ENCODE results near the gene ALKBH8. TPM values are rescaled to one million over a fixed set of nuclear protein-coding genes. Genes with fewer than 3 reads are reported as not detected.

The ALKBH8 gene
- total RNA-seq, 6 experiments from 2014 or later = 5.6 to 9.6 (median 7.1) TPM

- Mint-ChIP-seq H3K27ac (peak within 1 kb of the TSS; percentile 55), H3K27me3 (ENCODE audit: insufficient read depth) (peaks cover 2% of the 10 kb centered on the region; the same call in 1 of the 2 replicates)
These were observed 107.8 kb downstream of the ALKBH8 start, which contains the start of gene CWF19L2 for GRCh38 chr11:107457558-107458271. Gene CWF19L2 (minus strand): TSS chr11:107457825. CDS start chr11:107457816, 9 bp downstream.

GRCh38 chr11:107457205-107457557 lies 108.4 kb downstream of the ALKBH8 start:
- DNase-seq = no peak
- peaks cover 2% of the 10 kb centered on the region; the same call in 1 of the 2 replicates for H3K27me3 Mint-ChIP-seq (ENCODE audit: insufficient read depth)
- peak overlapping the region; percentile 55 for H3K27ac Mint-ChIP-seq
- H3K4me1 Mint-ChIP-seq (ENCODE audit: low read depth) = peaks cover 35% of the 10 kb centered on the region
- H3K9me3 Mint-ChIP-seq = no peaks in the 10 kb centered on the region
- H3K36me3 Mint-ChIP-seq (ENCODE audit: low read depth) = no peaks in the 10 kb centered on the region
- peak overlapping the region; percentile 91 for H3K4me3 Mint-ChIP-seq
- TF ChIP-seq CTCF (IDR thresholded peaks at IDR 0.05) = no peak

More at GRCh38 chr11:107457558-107458271, 107.8 kb downstream of the ALKBH8 start, which contains the start of gene CWF19L2:
- peak; percentile 96 for DNase-seq
- Mint-ChIP-seq H3K9me3 (no peaks in the 10 kb centered on the region; the same call in 1 of the 2 replicates), H3K4me1 (ENCODE audit: low read depth) (peaks cover 35% of the 10 kb centered on the region), H3K4me3 (peak within 1 kb of the TSS; percentile 91), H3K36me3 (ENCODE audit: low read depth) (no peaks in the 10 kb centered on the region)
- TF ChIP-seq CTCF (IDR thresholded peaks at IDR 0.05) = peak; percentile 26; the same call in 1 of the 2 replicates

GRCh38 chr11:107453594-107454286 lies 111.8 kb downstream of the ALKBH8 start:
- H3K4me3 Mint-ChIP-seq = no peak overlapping the region
- H3K36me3 Mint-ChIP-seq (ENCODE audit: low read depth) = no peaks in the 10 kb centered on the region
- no peaks in the 10 kb centered on the region for H3K9me3 Mint-ChIP-seq
- no peak for TF ChIP-seq CTCF (IDR thresholded peaks at IDR 0.05)
- no peaks in the 10 kb centered on the region for H3K27me3 Mint-ChIP-seq (ENCODE audit: insufficient read depth)
- H3K4me1 Mint-ChIP-seq (ENCODE audit: low read depth) = peaks cover 35% of the 10 kb centered on the region
- no peak overlapping the region for H3K27ac Mint-ChIP-seq
- DNase-seq = no peak

Other genes with a start within 250 kb of the ALKBH8 start
- 1 to 10 TPM; 6.0 to 7.3 (median 6.7) TPM for gene CWF19L2, start 107.9 kb downstream of the ALKBH8 start, total RNA-seq (2021; fragmentation: NEBNext Ultra II Directional; extraction: Animal tissue kit (Norgen Biotek cat#: 25700))
- under 1 TPM; 0.19 to 0.30 (median 0.24) TPM for gene ELMOD1, start 25.4 kb upstream of the ALKBH8 start, total RNA-seq (2021; fragmentation: NEBNext Ultra II Directional; extraction: Animal tissue kit (Norgen Biotek cat#: 25700))
- gene SLN, start 146.3 kb upstream of the ALKBH8 start, total RNA-seq (2021; fragmentation: NEBNext Ultra II Directional; extraction: Animal tissue kit (Norgen Biotek cat#: 25700)) = not detected